Gastroesophageal sphincter (tissue), 3 donors: ENCODE data around the gene SPAG17.

Experiments used
- CTCF ChIP-seq, 4 experiments: fragments of 200-600 bp in 2 of 4; fragments of 450-650 bp in 2 of 4; sonication (generic) in 1 of 4; IDR thresholded peaks; one replicate each; pipeline ENCODE4 v1.5.1; 2017 to 2019; ENCODE audit warnings: antibody characterized with exemption in 4 of 4, mild to moderate bottlenecking in 2 of 4, moderate library complexity in 2 of 4
- POLR2A ChIP-seq, 2 donors: fragments of 450-650 bp; IDR thresholded peaks; one replicate each; pipeline ENCODE4 v1.6.1; 2017; ENCODE audit warnings: antibody characterized with exemption in 2 of 2, mild to moderate bottlenecking in 2 of 2, moderate library complexity in 1 of 2
- POLR2AphosphoS5 ChIP-seq: sonication (generic); formaldehyde crosslinking; IDR thresholded peaks from one replicate; pipeline ENCODE4 v1.6.1; 2017; ENCODE audit warnings: antibody characterized with exemption

GRCh38 chr1:118148034-118148433, 37.0 kb downstream of the SPAG17 start:
- no peak for TF ChIP-seq POLR2A (IDR thresholded peaks at IDR 0.05)
- TF ChIP-seq CTCF (IDR thresholded peaks at IDR 0.05) = no peak
- TF ChIP-seq POLR2AphosphoS5 = no peak
